Keratinocyte (primary cell): ENCODE results near the gene LCORL. TPM values are rescaled to one million over a fixed set of nuclear protein-coding genes. Genes with fewer than 3 reads are reported as not detected.

Source experiments
- DNase-seq: peaks from one replicate; pipeline ENCODE4 v3.0.0-alpha.2; 2011; ENCODE audit warnings: low read depth, missing footprints, low spot score
- FAIRE-seq: peaks from 2 replicates; lab custom pipeline; 2011; peaks lifted over from hg19 to GRCh38; lab: Jason Lieb, UNC
- H2AFZ ChIP-seq: 2 replicates; pipeline ENCODE4 v1.6.0; 2012; ENCODE audit warnings: low read length, control low read depth, inconsistent platforms; ENCODE audit not compliant: control insufficient read depth
- H3K27ac ChIP-seq: 2 replicates; pipeline ENCODE4 v1.5.1; 2011; ENCODE audit warnings: low read length; ENCODE audit not compliant: control insufficient read depth, insufficient read depth
- H3K27me3 ChIP-seq: 3 replicates; pipeline ENCODE4 v1.6.0; 2011; ENCODE audit warnings: low read length; ENCODE audit not compliant: control insufficient read depth, insufficient read depth; ENCODE audit errors: extremely low read depth
- H3K36me3 ChIP-seq, 2 experiments: 2 replicates in 1 of 2; 3 replicates in 1 of 2; pipeline ENCODE4 v1.5.1; 2011; ENCODE audit warnings: low read length in 2 of 2, mild to moderate bottlenecking in 1 of 2; ENCODE audit not compliant: control insufficient read depth in 2 of 2, insufficient read depth in 2 of 2; ENCODE audit errors: extremely low read depth in 1 of 2
- H3K4me1 ChIP-seq: 3 replicates; pipeline ENCODE4 v1.5.1; 2011; ENCODE audit warnings: low read length; ENCODE audit not compliant: control insufficient read depth, insufficient read depth; ENCODE audit errors: extremely low read depth
- H3K4me2 ChIP-seq: 3 replicates; pipeline ENCODE4 v1.6.0; 2011; ENCODE audit warnings: low read depth, low read length; ENCODE audit not compliant: control insufficient read depth, insufficient read depth; ENCODE audit errors: extremely low read depth
- H3K4me3 ChIP-seq, 3 experiments: fragments of 200-600 bp in 1 of 3; sonication (generic) in 1 of 3; 2 replicates in 2 of 3; 3 replicates in 1 of 3; pipeline ENCODE4 v1.5.1; 2011 to 2016; ENCODE audit warnings: low read length in 3 of 3, mild to moderate bottlenecking in 3 of 3, control low read depth in 2 of 3, inconsistent platforms in 1 of 3, low read depth in 1 of 3, mixed read lengths in 1 of 3, mixed run types in 1 of 3, moderate library complexity in 1 of 3; ENCODE audit not compliant: control insufficient read depth in 2 of 3, insufficient read depth in 2 of 3; ENCODE audit errors: extremely low read depth in 1 of 3
- H3K79me2 ChIP-seq: 2 replicates; pipeline ENCODE4 v1.6.0; 2012; ENCODE audit warnings: low read length; ENCODE audit not compliant: control insufficient read depth, insufficient read depth
- H3K9ac ChIP-seq: 3 replicates; pipeline ENCODE4 v1.6.0; 2011; ENCODE audit warnings: low read length; ENCODE audit not compliant: control insufficient read depth, insufficient read depth; ENCODE audit errors: extremely low read depth
- H3K9me1 ChIP-seq: 3 replicates; pipeline ENCODE4 v1.6.0; 2011; ENCODE audit warnings: low read length; ENCODE audit not compliant: control insufficient read depth, insufficient read depth; ENCODE audit errors: extremely low read depth
- H3K9me3 ChIP-seq: 2 replicates; pipeline ENCODE4 v1.5.1; 2012; ENCODE audit warnings: low read depth, low read length; ENCODE audit not compliant: control insufficient read depth
- H4K20me1 ChIP-seq: 3 replicates; pipeline ENCODE4 v1.6.0; 2011; ENCODE audit warnings: low read length; ENCODE audit not compliant: control insufficient read depth, insufficient read depth; ENCODE audit errors: extremely low read depth
- EZH2 ChIP-seq: IDR thresholded peaks from one replicate; pipeline ENCODE4 v1.6.1; 2012; ENCODE audit warnings: inconsistent platforms, mild to moderate bottlenecking, low read length, moderate library complexity
- dilution Hi-C: fragments of 300-500 bp; cut with MboI; formaldehyde crosslinking; loops from one replicate; pipeline ENCODE4 v1.7.0; 2020; ENCODE audit warnings: low sequenced_read_pairs; ENCODE audit not compliant: extremely low pct_ligation_motif_present
- polyA plus RNA-seq, 5 experiments: library from polyadenylated mRNA; depleted of rRNA in 3 of 5; stranded (reverse) in 3 of 5; stranded (forward) in 1 of 5; unstranded in 1 of 5; fragments of >200 nt; gene quantifications; 1 replicate in 1 of 5; 2 replicates in 3 of 5; 3 replicates in 1 of 5; pipeline versions ENCODE4 v1.2.1 to v1.2.3, GENCODE V29; 2011 to 2012; ENCODE audit warnings: missing spikeins in 2 of 5, low read depth in 1 of 5, low replicate concordance in 1 of 5
- TF ChIP-seq, protein P1 (sequence below), 3 experiments: IDR thresholded peaks in 1 of 3; conservative IDR thresholded peaks in 1 of 3; optimal IDR thresholded peaks in 1 of 3; 2 replicates in 2 of 3; 3 replicates in 1 of 3; pipeline versions ENCODE3 to v1.5.1; 2011; ENCODE audit warnings: low read length in 3 of 3, mild to moderate bottlenecking in 3 of 3, moderate library complexity in 2 of 3, control low read depth in 1 of 3, inconsistent platforms in 1 of 3; ENCODE audit not compliant: insufficient read depth in 2 of 3; ENCODE audit errors: extremely low read depth in 1 of 3

Gene LCORL
- polyA plus RNA-seq, 1 donor (not counting 4 experiments of a cell fraction or from before 2014, with no cell fraction given) = 3.3 TPM

DNA sequence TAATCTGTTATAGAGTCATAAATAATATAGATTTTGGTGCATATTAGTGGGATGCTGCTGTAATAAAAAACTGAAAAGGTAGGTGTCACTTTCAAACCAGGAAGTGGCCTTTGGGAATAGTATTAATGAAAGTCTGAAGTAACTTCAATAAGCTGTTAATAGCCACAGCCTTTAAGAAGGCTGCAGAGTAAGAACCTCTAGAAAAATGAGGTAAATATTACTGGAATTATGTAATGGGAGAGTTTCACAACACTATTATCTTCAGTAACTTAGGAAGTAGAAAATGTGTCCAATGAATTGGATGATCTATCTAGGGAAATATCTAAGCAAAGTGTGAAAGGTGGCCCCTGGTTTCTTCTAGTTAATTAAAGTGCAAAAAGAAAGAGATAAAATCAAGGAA, 106.1 kb downstream of the LCORL start:
- Histone ChIP-seq H3K4me3 (no peak overlapping the region), H3K79me2 (no peaks in the 10 kb centered on the region), H3K9me1 (no peaks in the 10 kb centered on the region), H4K20me1 (no peaks in the 10 kb centered on the region), H3K4me2 (no peak overlapping the region), H2AFZ (no peak overlapping the region), H3K9ac (no peak overlapping the region), H3K4me1 (no peaks in the 10 kb centered on the region), H3K27me3 (no peaks in the 10 kb centered on the region), H3K36me3 (peaks cover 0 to 3% of the 10 kb centered on the region in 2 experiments), H3K27ac (no peak overlapping the region), H3K9me3 (no peaks in the 10 kb centered on the region)
- FAIRE-seq (no peak), DNase-seq (no peak)
- dilution Hi-C loops = no loop called here
- TF ChIP-seq, protein P1, sequence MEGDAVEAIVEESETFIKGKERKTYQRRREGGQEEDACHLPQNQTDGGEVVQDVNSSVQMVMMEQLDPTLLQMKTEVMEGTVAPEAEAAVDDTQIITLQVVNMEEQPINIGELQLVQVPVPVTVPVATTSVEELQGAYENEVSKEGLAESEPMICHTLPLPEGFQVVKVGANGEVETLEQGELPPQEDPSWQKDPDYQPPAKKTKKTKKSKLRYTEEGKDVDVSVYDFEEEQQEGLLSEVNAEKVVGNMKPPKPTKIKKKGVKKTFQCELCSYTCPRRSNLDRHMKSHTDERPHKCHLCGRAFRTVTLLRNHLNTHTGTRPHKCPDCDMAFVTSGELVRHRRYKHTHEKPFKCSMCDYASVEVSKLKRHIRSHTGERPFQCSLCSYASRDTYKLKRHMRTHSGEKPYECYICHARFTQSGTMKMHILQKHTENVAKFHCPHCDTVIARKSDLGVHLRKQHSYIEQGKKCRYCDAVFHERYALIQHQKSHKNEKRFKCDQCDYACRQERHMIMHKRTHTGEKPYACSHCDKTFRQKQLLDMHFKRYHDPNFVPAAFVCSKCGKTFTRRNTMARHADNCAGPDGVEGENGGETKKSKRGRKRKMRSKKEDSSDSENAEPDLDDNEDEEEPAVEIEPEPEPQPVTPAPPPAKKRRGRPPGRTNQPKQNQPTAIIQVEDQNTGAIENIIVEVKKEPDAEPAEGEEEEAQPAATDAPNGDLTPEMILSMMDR (optimal IDR thresholded peaks at IDR 0.05 in 1 of 3, IDR thresholded peaks at IDR 0.05 in 1 of 3, conservative IDR thresholded peaks at IDR 0.05 in 1 of 3; ENCODE audit: extremely low read depth in 1 of 3, insufficient read depth in 2 of 3, low read length in 3 of 3) = no peak
- TF ChIP-seq EZH2 = no peak

DNA sequence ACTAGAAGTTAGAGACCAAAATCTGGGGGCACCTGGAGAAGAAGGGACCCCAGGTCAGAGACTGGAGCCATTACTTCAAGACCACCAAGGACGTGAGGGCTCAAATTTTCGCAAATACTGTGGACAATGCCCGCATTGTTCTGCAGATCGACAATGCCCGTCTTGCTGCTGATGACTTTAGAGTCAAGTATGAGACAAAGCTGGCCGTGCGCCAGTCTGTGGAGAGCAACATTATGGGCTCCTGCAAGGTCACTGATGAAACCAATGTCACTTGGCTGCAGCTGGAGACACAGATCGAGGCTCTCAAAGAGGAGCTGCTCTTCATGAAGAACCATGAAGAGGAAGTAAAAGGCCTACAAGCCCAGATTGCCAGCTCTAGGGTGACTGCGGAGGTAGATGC, 109.5 kb downstream of the LCORL start:
- Histone ChIP-seq H3K27me3 (no peaks in the 10 kb centered on the region), H4K20me1 (no peaks in the 10 kb centered on the region), H3K79me2 (no peaks in the 10 kb centered on the region), H3K9me3 (no peaks in the 10 kb centered on the region), H3K9me1 (no peaks in the 10 kb centered on the region), H3K4me3 (no peak overlapping the region), H3K9ac (no peak overlapping the region), H3K4me2 (no peak overlapping the region), H2AFZ (no peak overlapping the region), H3K4me1 (no peaks in the 10 kb centered on the region), H3K27ac (no peak overlapping the region), H3K36me3 (peaks cover 0 to 3% of the 10 kb centered on the region in 2 experiments)
- dilution Hi-C loops = no loop called here
- no peak for TF ChIP-seq EZH2
- TF ChIP-seq, protein P1 (optimal IDR thresholded peaks at IDR 0.05 in 1 of 3, IDR thresholded peaks at IDR 0.05 in 1 of 3, conservative IDR thresholded peaks at IDR 0.05 in 1 of 3; ENCODE audit: extremely low read depth in 1 of 3, insufficient read depth in 2 of 3, low read length in 3 of 3) = no peak
- DNase-seq = no peak
- FAIRE-seq = no peak
